Stimulated activated CD8-positive, alpha-beta memory T cell treated with anti-CD3 and anti-CD28 coated beads, Interleukin-12 subunit alpha, Interleukin-12 subunit beta, amount 100 ng/mL, for 24 hours (primary cell): ENCODE data around the gene ABCA3.
A peak's percentile ranks its signal among the peaks of the same experiment; 100 is the strongest.
"Not testable (repeated sequence)": the region's sequence is repeated elsewhere in the genome, so short reads cannot be mapped to it uniquely, and the experiment has no call there.

Experiments
- DNase-seq: peaks from one replicate; pipeline ENCODE4 v3.0.0-alpha.2; 2020; ENCODE audit errors: extremely low read depth

Gene ABCA3

GRCh38 chr16:2256531-2257140, 83.9 kb downstream of the ABCA3 start:
- DNase-seq: no peak

GRCh38 chr16:2253293-2253692, 87.2 kb downstream of the ABCA3 start:
- no peak for DNase-seq

- DNase-seq: no peak
These were observed 87.8 kb downstream of the ABCA3 start for GRCh38 chr16:2252806-2253148.

GRCh38 chr16:2251296-2252111, 89.0 kb downstream of the ABCA3 start, which contains the start of gene ECI1:
Gene ECI1 (minus strand): TSS chr16:2251587. CDS start chr16:2251566, 21 bp downstream.
- peak; percentile 62 for DNase-seq

- DNase-seq: no peak
These were observed 89.8 kb downstream of the ABCA3 start for GRCh38 chr16:2250652-2251295.

GRCh38 chr16:2246301-2246885, 94.1 kb downstream of the ABCA3 start:
- DNase-seq: no peak

- no peak for DNase-seq
These were observed 95.4 kb downstream of the ABCA3 start for GRCh38 chr16:2244926-2245795.

- no peak for DNase-seq
These were observed 96.2 kb downstream of the ABCA3 start for GRCh38 chr16:2244301-2244700.

GRCh38 chr16:2243781-2244180, 96.7 kb downstream of the ABCA3 start:
- no peak for DNase-seq

GRCh38 chr16:2243031-2243528, 97.4 kb downstream of the ABCA3 start:
- no peak for DNase-seq

- DNase-seq: no peak
These were observed 97.9 kb downstream of the ABCA3 start for GRCh38 chr16:2242598-2242997.

- not testable (repeated sequence) for DNase-seq
These were observed 100.2 kb downstream of the ABCA3 start for GRCh38 chr16:2240331-2240730.

- DNase-seq: no peak
These were observed 101.5 kb downstream of the ABCA3 start for GRCh38 chr16:2238838-2239675.

- no peak for DNase-seq
These were observed 102.2 kb downstream of the ABCA3 start for GRCh38 chr16:2238150-2238837.

- DNase-seq: no peak
These were observed 102.9 kb downstream of the ABCA3 start for GRCh38 chr16:2237493-2238149.

- DNase-seq: no peak
These were observed 103.4 kb downstream of the ABCA3 start for GRCh38 chr16:2237102-2237482.

- DNase-seq: no peak
These were observed 104.0 kb downstream of the ABCA3 start, which contains the start of gene DNASE1L2 for GRCh38 chr16:2236337-2237101. Gene DNASE1L2 (plus strand): TSS chr16:2236444. CDS start chr16:2236817, 373 bp downstream.

- no peak for DNase-seq
These were observed 104.7 kb downstream of the ABCA3 start for GRCh38 chr16:2235695-2236336.
